Thyroid gland (tissue), 4 donors: Measurements from ENCODE around the gene PDP2.

ENCODE experiments used
- POLR2A ChIP-seq, 2 donors: fragments of 450-650 bp; IDR thresholded peaks; one replicate each; pipeline ENCODE4 v1.6.1; 2017; ENCODE audit warnings: antibody characterized with exemption in 2 of 2, mild to moderate bottlenecking in 2 of 2, moderate library complexity in 1 of 2
- TF ChIP-seq, protein P1 (sequence below), 6 experiments: fragments of 200-600 bp in 3 of 6; fragments of 450-650 bp in 3 of 6; sonication (generic) in 3 of 6; IDR thresholded peaks; one replicate each; pipeline ENCODE4 v1.5.1; 2016 to 2019; ENCODE audit warnings: antibody characterized with exemption in 6 of 6, mild to moderate bottlenecking in 2 of 6, inconsistent platforms in 1 of 6, moderate library complexity in 1 of 6

DNA sequence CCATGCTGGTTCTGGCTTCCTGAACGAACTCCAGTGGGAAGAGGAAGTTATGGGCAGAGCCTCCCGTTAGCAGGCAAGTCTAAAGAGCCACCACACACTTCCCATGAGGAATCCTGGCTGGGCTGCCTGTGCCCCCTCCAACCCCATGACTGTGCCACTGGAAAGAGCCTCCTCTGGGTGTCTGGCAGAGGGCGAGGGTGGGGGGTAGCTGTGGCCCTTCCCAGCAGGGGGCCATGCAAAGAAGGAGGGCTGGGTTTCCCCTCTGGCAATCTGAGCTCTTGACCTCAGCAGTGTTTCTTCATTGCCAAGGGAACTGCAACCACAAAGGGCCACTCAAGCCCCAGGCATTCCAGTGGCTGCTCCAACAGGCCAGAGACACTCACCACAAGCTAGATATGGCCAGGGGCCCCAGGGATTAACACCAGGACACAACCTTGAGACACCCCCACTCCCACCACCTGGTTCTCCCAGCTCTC lies 46.7 kb downstream of the PDP2 start:
- TF ChIP-seq POLR2A (IDR thresholded peaks at IDR 0.05) = no peak
- TF ChIP-seq, protein P1, sequence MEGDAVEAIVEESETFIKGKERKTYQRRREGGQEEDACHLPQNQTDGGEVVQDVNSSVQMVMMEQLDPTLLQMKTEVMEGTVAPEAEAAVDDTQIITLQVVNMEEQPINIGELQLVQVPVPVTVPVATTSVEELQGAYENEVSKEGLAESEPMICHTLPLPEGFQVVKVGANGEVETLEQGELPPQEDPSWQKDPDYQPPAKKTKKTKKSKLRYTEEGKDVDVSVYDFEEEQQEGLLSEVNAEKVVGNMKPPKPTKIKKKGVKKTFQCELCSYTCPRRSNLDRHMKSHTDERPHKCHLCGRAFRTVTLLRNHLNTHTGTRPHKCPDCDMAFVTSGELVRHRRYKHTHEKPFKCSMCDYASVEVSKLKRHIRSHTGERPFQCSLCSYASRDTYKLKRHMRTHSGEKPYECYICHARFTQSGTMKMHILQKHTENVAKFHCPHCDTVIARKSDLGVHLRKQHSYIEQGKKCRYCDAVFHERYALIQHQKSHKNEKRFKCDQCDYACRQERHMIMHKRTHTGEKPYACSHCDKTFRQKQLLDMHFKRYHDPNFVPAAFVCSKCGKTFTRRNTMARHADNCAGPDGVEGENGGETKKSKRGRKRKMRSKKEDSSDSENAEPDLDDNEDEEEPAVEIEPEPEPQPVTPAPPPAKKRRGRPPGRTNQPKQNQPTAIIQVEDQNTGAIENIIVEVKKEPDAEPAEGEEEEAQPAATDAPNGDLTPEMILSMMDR (IDR thresholded peaks at IDR 0.05) = no peak
